ENCODE results near the gene GALNT14.

The GALNT14 gene

DNA sequence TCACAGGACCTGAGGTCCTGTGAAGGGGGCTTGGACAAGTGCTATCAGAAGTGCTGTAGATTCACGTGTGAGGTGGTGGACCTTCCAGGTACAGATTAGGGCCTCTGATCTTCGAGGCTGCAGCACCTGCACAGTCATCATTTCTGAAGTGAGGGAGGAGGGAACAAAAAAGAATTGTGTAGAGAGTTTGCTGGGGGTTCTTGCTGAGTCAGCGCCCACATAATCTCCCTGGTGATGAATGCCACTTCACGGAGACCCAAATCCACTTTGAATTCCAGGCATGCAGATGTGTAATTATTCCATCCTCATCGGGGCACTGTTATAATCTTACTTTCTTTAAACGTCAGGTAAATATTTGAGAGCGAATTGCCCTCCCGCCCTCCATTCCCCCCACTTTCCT is 202.4 kb downstream of the GALNT14 start:
- DNase-seq (ENCODE audit: low spot score), result no peak
- TF ChIP-seq CTCF (IDR thresholded peaks at IDR 0.05; ENCODE audit: extremely low read depth, missing control alignments), result no peak

DNA sequence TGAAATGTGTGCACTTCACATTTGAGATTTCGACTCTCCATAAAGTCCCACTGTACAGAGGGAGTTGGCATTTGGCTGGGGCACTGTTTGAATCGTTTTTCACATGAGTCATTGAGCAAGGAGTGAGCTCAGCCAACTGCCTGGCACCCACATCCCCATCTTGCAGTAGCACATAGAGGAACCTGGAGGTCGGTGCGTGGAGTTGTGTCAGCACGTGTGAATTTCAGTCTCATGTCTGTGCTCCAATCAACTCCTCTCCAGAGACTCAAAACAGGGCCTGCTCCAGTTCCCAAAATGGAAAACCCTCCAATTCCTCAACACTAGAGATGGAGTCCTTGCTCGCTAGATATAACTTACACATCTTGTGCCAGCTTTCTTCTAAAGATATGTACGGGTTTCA is 204.2 kb downstream of the GALNT14 start:
- no peak for DNase-seq (ENCODE audit: low spot score)
- no peak for TF ChIP-seq CTCF (IDR thresholded peaks at IDR 0.05; ENCODE audit: extremely low read depth, missing control alignments)

GRCh38 chr2:30933496-30933895 is 204.7 kb downstream of the GALNT14 start:
- TF ChIP-seq CTCF (IDR thresholded peaks at IDR 0.05; ENCODE audit: extremely low read depth, missing control alignments), result no peak
- DNase-seq (ENCODE audit: low spot score), result no peak

- DNase-seq (ENCODE audit: low spot score), result no peak
- TF ChIP-seq CTCF (IDR thresholded peaks at IDR 0.05; ENCODE audit: extremely low read depth, missing control alignments), result no peak
Observed at GRCh38 chr2:30932870-30933269, 205.4 kb downstream of the GALNT14 start.

- no peak for TF ChIP-seq CTCF (IDR thresholded peaks at IDR 0.05; ENCODE audit: extremely low read depth, missing control alignments)
- DNase-seq (ENCODE audit: low spot score), result no peak
Observed at GRCh38 chr2:30931841-30932407, 206.3 kb downstream of the GALNT14 start.

- no peak for TF ChIP-seq CTCF (IDR thresholded peaks at IDR 0.05; ENCODE audit: extremely low read depth, missing control alignments)
- DNase-seq (ENCODE audit: low spot score), result no peak
Observed at GRCh38 chr2:30930716-30931115, 207.5 kb downstream of the GALNT14 start.

DNA sequence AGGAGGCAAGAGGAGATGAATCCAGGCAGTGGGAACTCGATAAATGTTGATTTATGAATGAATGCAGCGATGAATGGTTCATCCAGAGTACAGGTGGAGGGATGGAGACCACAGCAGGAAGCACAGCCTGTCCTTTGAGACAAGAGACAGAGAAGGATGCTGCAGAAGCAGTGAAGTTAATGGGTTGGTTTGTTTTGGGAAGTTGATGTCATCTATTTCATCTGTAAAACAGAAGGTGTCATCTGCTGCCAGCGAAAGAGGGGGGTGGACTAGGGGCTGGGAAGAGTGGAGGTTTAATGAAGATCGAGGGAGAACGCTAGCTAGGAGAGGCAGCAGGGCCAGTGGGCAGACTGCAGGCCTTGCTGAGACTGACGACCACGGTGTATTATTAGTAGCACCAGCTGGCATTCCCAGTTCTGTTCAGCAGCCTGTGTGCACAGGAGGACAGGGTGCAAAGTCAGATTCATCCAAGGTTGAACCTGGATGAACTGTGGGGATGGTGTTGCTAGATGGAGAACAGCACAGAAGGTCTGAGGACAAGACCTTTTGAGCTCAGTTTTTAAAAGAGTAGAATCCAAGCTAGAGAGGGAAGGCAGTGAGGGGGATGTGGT is 210.7 kb downstream of the GALNT14 start:
- no peak for TF ChIP-seq CTCF (IDR thresholded peaks at IDR 0.05; ENCODE audit: extremely low read depth, missing control alignments)
- DNase-seq (ENCODE audit: low spot score), result no peak
